CD4-positive, CD25-positive, alpha-beta regulatory T cell (primary cell): ENCODE data around the gene TSPEAR. TPM values are rescaled to one million over a fixed set of nuclear protein-coding genes. Genes with fewer than 3 reads are reported as not detected.

Experiments
- ATAC-seq, 2 donors: fragments of 150-1000 bp; cut with Tn5 transposase; one replicate each; pipeline ENCODE4 v1.10.0; 2021; ENCODE audit warnings: low read depth in 2 of 2, moderate number of reproducible peaks in 2 of 2, moderate library complexity in 1 of 2
- DNase-seq, 3 donors: peaks; one replicate each; pipeline versions ENCODE4 v3.0.0 to v3.0.0-alpha.2; 2012 to 2022; ENCODE audit warnings: mixed read lengths in 1 of 3
- H3K27ac ChIP-seq: one replicate; pipeline ENCODE4 v1.7.0; 2013; ENCODE audit warnings: mild to moderate bottlenecking, low read length; ENCODE audit not compliant: insufficient read depth, poor library complexity, severe bottlenecking
- H3K27me3 ChIP-seq: one replicate; pipeline ENCODE4 v1.7.0; 2013; ENCODE audit warnings: low read length; ENCODE audit not compliant: control insufficient read depth, insufficient read depth
- H3K36me3 ChIP-seq: one replicate; pipeline ENCODE4 v1.7.0; 2013; ENCODE audit warnings: mild to moderate bottlenecking, low read length, moderate library complexity; ENCODE audit not compliant: control insufficient read depth, insufficient read depth
- H3K4me1 ChIP-seq: 2 replicates; pipeline ENCODE4 v1.7.0; 2013; ENCODE audit warnings: mild to moderate bottlenecking, low read length; ENCODE audit not compliant: insufficient read depth, control insufficient read depth, poor library complexity, severe bottlenecking
- H3K4me3 ChIP-seq: one replicate; pipeline ENCODE4 v1.7.0; 2013; ENCODE audit warnings: low read depth, mild to moderate bottlenecking, low read length, moderate library complexity
- H3K9me3 ChIP-seq, 2 experiments: 1 replicate in 1 of 2; 2 replicates in 1 of 2; pipeline ENCODE4 v1.7.0; 2013; ENCODE audit warnings: low read length in 2 of 2, mild to moderate bottlenecking in 1 of 2, moderate library complexity in 1 of 2; ENCODE audit not compliant: control insufficient read depth in 2 of 2
- H3K27ac Mint-ChIP-seq, 3 donors: one replicate each; pipeline ENCODE4 v1.8.0; 2020 to 2022; ENCODE audit warnings: mild to moderate bottlenecking in 3 of 3, mixed read lengths in 3 of 3, moderate library complexity in 2 of 3
- H3K27me3 Mint-ChIP-seq: one replicate; pipeline ENCODE4 v1.8.0; 2022; ENCODE audit warnings: mild to moderate bottlenecking, mixed read lengths
- H3K36me3 Mint-ChIP-seq: one replicate; pipeline ENCODE4 v1.8.0; 2020; ENCODE audit warnings: mixed read lengths
- H3K4me1 Mint-ChIP-seq, 4 donors: one replicate each; pipeline ENCODE4 v1.8.0; 2020 to 2022; ENCODE audit warnings: mixed read lengths in 4 of 4, mild to moderate bottlenecking in 1 of 4
- H3K4me3 Mint-ChIP-seq, 4 donors: one replicate each; pipeline ENCODE4 v1.8.0; 2020 to 2022; ENCODE audit warnings: mild to moderate bottlenecking in 4 of 4, mixed read lengths in 4 of 4, moderate library complexity in 3 of 4
- H3K9me3 Mint-ChIP-seq, 7 donors: one replicate each; pipeline ENCODE4 v1.8.0; 2020 to 2022; ENCODE audit warnings: mixed read lengths in 7 of 7, mild to moderate bottlenecking in 3 of 7, moderate library complexity in 2 of 7
- polyA plus RNA-seq, 4 donors: library from polyadenylated mRNA; unstranded; fragments of 300-500 nt; fragmentation: Illumina TruSeq; gene quantifications; one replicate each; pipeline ENCODE4 v1.2.3, GENCODE V29; 2021
- total RNA-seq: library from RNA; stranded (reverse); gene quantifications from one replicate; pipeline ENCODE4 v1.2.3, GENCODE V29; 2022

Gene TSPEAR
- total and polyA plus RNA-seq, 5 donors from 2014 or later: 0.05 TPM; not detected in 4

DNA sequence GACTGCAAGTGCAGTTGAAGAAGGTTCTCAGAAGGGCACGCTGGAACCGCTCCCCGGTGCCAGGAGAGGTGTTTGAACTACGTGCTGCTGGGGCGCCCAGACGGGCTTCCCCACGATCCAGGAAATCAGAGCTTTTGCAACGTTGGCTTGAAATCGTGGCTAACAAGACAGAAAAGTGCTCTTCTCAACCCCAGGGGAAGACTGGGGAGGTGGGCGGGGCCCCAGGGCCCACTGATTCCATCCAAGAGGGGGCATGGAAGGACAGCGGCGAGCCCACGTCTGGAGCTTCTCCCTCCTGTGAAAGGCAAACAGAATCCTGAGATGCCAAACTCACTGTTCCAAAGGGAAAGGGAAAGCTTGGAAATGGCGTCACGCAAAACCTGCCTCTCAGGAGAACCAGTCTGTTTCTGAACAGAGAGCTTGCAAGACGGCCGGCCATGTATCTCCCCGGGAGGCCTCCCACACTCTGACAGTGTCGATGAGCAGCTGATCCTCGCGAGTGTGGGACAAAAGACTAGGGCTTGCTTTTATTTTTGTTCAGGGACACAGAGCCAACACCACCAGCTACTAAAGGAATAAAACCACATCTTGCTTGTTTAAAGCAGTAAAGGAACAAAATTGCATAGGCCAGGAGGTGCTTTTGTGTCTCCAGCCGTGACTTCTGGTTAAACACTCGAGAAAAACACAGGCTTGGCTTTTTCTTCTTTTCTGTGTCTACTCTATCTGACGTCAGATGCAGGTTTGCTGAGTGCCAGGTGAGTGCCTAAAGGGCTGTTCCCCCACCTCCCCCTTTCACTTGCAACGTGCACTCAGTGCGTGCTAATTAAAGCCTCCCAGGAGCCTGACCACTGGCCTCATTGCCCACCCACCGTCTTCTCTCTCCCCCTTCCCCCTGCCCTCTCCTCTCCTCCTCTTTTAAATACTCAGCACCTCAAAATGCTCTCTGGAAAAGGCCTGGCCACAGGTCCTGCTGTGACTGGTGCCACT lies 214.5 kb downstream of the TSPEAR start:
- peaks cover 0 to 13% (median 7%) of the 10 kb centered on the region in 7 donors for H3K9me3 Mint-ChIP-seq
- peaks cover 18% of the 10 kb centered on the region for H3K27me3 Mint-ChIP-seq
- no peak for DNase-seq
- peaks cover 6 to 9% of the 10 kb centered on the region in 2 experiments for H3K9me3 ChIP-seq
- peaks cover 0 to 5% (median 0%) of the 10 kb centered on the region in 4 donors for H3K4me1 Mint-ChIP-seq
- no peaks in the 10 kb centered on the region for H3K4me1 ChIP-seq
- ATAC-seq: no peak
- no peak overlapping the region for H3K27ac Mint-ChIP-seq
- no peak overlapping the region for H3K27ac ChIP-seq
- H3K36me3 ChIP-seq: no peaks in the 10 kb centered on the region
- H3K4me3 ChIP-seq: no peak overlapping the region
- no peak overlapping the region for H3K4me3 Mint-ChIP-seq
- H3K27me3 ChIP-seq: no peaks in the 10 kb centered on the region
- H3K36me3 Mint-ChIP-seq: no peaks in the 10 kb centered on the region

DNA sequence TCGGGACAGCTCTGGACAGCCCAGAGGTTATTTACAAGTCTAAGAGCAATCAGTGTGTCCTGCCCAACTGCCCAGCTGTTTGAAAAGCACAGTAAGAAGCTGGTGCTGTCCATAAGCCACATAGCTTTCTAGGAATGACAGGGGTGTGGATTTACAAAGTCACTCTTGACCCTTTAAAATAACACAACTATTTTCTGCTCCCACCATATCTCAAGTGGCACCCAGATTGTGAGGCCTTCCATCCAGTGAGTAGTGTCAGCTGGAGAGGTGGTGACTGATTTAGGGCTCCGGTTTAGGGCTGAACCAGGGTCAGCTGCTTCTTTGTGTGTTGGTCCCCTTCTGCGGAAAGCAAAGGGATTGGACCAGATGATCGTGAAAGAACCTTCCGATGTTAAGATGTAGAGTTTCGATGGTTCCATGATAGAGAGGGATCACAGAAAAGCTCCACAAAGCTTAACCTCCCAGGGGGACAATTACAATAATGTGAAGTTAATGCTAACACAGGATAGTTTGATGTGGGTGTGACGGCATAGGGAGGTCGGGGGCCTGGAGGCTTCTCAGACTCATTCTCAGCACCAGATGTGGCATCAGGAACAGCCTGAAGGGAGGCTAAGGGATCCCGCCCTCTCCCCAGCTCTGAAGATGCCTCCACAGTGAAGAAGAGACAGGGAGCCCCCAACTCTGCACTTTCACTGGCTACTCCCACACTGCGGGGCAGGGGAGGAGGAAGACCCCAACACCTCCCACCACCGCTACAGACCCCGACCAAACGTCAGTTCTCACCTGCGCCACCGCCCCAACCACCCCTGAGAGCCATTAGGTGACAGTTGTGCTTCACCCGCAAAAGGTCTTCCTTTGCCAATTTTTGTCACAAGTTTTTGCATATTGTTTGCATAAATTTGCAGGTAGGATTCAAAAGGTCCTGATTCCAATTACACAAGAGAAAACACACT lies 215.5 kb downstream of the TSPEAR start:
- ATAC-seq: no peak
- Histone ChIP-seq H3K4me3 (no peak overlapping the region), H3K27ac (no peak overlapping the region), H3K4me1 (no peaks in the 10 kb centered on the region), H3K27me3 (no peaks in the 10 kb centered on the region), H3K36me3 (no peaks in the 10 kb centered on the region), H3K9me3 (peaks cover 6 to 9% of the 10 kb centered on the region in 2 experiments)
- Mint-ChIP-seq H3K36me3 (no peaks in the 10 kb centered on the region), H3K4me3 (no peak overlapping the region), H3K9me3 (peaks cover 0 to 13% (median 7%) of the 10 kb centered on the region in 7 donors), H3K27me3 (peaks cover 18% of the 10 kb centered on the region), H3K4me1 (peaks cover 0 to 5% (median 0%) of the 10 kb centered on the region in 4 donors), H3K27ac (no peak overlapping the region)
- no peak for DNase-seq

DNA sequence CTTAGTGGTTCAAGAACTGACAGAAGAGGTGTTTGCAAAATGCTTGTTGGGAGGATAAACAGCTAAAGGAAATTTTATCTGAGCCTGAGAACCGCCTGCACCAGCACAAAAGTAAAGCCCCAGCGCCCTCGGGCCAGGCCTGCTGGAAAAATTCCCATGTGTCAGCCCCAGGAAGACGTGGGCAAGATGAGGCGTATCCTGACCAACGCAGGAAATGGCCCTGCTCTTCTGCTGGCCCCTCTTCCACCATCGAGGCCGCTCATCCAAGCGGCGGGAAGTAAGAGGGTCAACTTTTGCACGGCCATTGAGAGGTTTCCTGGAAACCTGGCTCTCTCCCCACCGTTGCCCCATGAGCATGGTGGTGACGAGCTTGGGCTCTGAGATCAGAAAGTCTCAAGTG lies 216.4 kb downstream of the TSPEAR start:
- peaks cover 6 to 9% of the 10 kb centered on the region in 2 experiments for H3K9me3 ChIP-seq
- Mint-ChIP-seq H3K27ac (no peak overlapping the region), H3K4me1 (peaks cover 0 to 5% (median 0%) of the 10 kb centered on the region in 4 donors), H3K4me3 (no peak overlapping the region), H3K27me3 (peaks cover 18% of the 10 kb centered on the region), H3K36me3 (no peaks in the 10 kb centered on the region), H3K9me3 (peaks cover 0 to 13% (median 7%) of the 10 kb centered on the region in 7 donors)
- H3K27ac ChIP-seq: no peak overlapping the region
- H3K27me3 ChIP-seq: no peaks in the 10 kb centered on the region
- no peak overlapping the region for H3K4me3 ChIP-seq
- H3K4me1 ChIP-seq: no peaks in the 10 kb centered on the region
- DNase-seq: no peak
- no peak for ATAC-seq
- H3K36me3 ChIP-seq: no peaks in the 10 kb centered on the region

GRCh38 chr21:44494418-44494817 lies 217.0 kb downstream of the TSPEAR start:
- H3K27me3 Mint-ChIP-seq: peaks cover 18% of the 10 kb centered on the region
- no peak for ATAC-seq
- no peaks in the 10 kb centered on the region for H3K36me3 Mint-ChIP-seq
- peaks cover 0 to 13% (median 7%) of the 10 kb centered on the region in 7 donors for H3K9me3 Mint-ChIP-seq
- no peaks in the 10 kb centered on the region for H3K27me3 ChIP-seq
- H3K27ac Mint-ChIP-seq: no peak overlapping the region
- no peak overlapping the region for H3K27ac ChIP-seq
- H3K36me3 ChIP-seq: no peaks in the 10 kb centered on the region
- no peak overlapping the region for H3K4me3 ChIP-seq
- DNase-seq: no peak
- H3K9me3 ChIP-seq: peaks cover 6 to 9% of the 10 kb centered on the region in 2 experiments
- no peaks in the 10 kb centered on the region for H3K4me1 ChIP-seq
- no peak overlapping the region for H3K4me3 Mint-ChIP-seq
- H3K4me1 Mint-ChIP-seq: peaks cover 0 to 5% (median 0%) of the 10 kb centered on the region in 4 donors

GRCh38 chr21:44492567-44493385 lies 218.6 kb downstream of the TSPEAR start:
- no peak for DNase-seq
- Mint-ChIP-seq H3K27ac (peak overlapping the region in 1 of 3 donors; percentile 11), H3K36me3 (no peaks in the 10 kb centered on the region), H3K27me3 (peaks cover 14% of the 10 kb centered on the region), H3K4me3 (no peak overlapping the region), H3K9me3 (peaks cover 0 to 13% (median 7%) of the 10 kb centered on the region in 7 donors), H3K4me1 (peaks cover 0 to 4% (median 0%) of the 10 kb centered on the region in 4 donors)
- Histone ChIP-seq H3K36me3 (no peaks in the 10 kb centered on the region), H3K4me3 (no peak overlapping the region), H3K9me3 (peaks cover 6 to 9% of the 10 kb centered on the region in 2 experiments), H3K27me3 (no peaks in the 10 kb centered on the region), H3K27ac (no peak overlapping the region), H3K4me1 (no peaks in the 10 kb centered on the region)
- no peak for ATAC-seq

- H3K27me3 ChIP-seq: no peaks in the 10 kb centered on the region
- Mint-ChIP-seq H3K4me1 (peaks cover 0 to 9% (median 0%) of the 10 kb centered on the region in 4 donors), H3K9me3 (peaks cover 0 to 13% (median 8%) of the 10 kb centered on the region in 7 donors), H3K36me3 (no peaks in the 10 kb centered on the region), H3K27ac (no peak overlapping the region), H3K27me3 (peaks cover 9% of the 10 kb centered on the region), H3K4me3 (no peak overlapping the region)
- DNase-seq (no peak), ATAC-seq (no peak)
- peaks cover 6 to 9% of the 10 kb centered on the region in 2 experiments for H3K9me3 ChIP-seq
- H3K4me1 ChIP-seq: no peaks in the 10 kb centered on the region
- H3K27ac ChIP-seq: no peak overlapping the region
- H3K36me3 ChIP-seq: no peaks in the 10 kb centered on the region
- H3K4me3 ChIP-seq: no peak overlapping the region
Measured at GRCh38 chr21:44490816-44491215, 220.6 kb downstream of the TSPEAR start.

DNA sequence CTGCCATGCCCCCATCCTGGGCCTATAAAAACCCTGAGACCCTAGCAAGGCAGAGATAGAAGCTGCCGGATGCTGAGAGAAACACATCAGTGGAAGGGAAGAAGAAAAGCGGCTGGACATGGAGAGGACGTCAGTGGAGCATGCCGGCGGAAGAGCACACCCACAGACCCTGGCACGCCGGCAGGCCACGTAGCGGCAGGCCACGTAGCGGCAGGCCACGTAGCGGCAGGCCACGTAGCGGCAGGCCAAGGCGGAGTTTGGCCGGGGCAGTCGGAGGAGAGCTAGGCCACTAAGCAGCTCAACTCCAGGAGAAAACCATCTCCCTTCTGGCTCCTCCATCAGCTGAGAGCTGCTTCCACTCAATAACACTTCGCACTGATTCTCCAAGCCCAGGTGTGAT lies 221.0 kb downstream of the TSPEAR start:
- DNase-seq: no peak
- no peak for ATAC-seq
- Mint-ChIP-seq H3K36me3 (no peaks in the 10 kb centered on the region), H3K4me3 (no peak overlapping the region), H3K4me1 (peaks cover 0 to 9% (median 0%) of the 10 kb centered on the region in 4 donors), H3K27ac (no peak overlapping the region), H3K27me3 (peaks cover 9% of the 10 kb centered on the region), H3K9me3 (peaks cover 0 to 13% (median 8%) of the 10 kb centered on the region in 7 donors)
- no peaks in the 10 kb centered on the region for H3K36me3 ChIP-seq
- H3K27me3 ChIP-seq: no peaks in the 10 kb centered on the region
- peaks cover 6 to 9% of the 10 kb centered on the region in 2 experiments for H3K9me3 ChIP-seq
- H3K4me3 ChIP-seq: no peak overlapping the region
- H3K4me1 ChIP-seq: no peaks in the 10 kb centered on the region
- H3K27ac ChIP-seq: no peak overlapping the region
